ENCODE data around the gene BTBD16.

Gene BTBD16

DNA sequence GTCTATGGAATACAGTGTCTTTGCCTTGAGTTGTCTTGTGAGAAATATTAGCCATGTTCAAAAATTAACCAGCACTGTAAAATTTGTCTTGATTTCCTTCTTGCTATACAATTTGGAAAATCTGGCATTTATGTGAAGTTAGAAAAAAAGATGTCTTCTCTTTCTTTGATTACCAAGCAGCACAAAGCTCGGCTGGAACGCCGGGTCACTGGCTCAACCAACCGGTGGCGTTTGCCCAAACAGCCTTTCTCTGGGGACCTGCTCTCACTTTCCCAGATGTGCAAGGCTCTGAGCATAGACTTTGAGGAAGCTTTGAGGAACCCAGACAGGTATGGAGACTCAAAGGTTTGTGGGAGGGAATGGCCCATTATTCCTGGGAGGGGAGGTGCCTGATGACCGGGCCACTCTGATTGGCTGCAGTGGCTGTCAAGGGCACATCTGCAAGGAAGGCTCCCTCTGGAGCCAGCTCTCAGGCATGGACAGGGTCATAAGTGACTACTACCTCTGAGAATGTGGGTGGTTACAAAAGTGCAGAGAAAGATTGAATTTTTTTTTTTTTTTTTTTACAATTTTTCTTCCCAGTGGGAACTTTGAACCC, 5.6 kb downstream of the BTBD16 start:
- no peak for DNase-seq

DNA sequence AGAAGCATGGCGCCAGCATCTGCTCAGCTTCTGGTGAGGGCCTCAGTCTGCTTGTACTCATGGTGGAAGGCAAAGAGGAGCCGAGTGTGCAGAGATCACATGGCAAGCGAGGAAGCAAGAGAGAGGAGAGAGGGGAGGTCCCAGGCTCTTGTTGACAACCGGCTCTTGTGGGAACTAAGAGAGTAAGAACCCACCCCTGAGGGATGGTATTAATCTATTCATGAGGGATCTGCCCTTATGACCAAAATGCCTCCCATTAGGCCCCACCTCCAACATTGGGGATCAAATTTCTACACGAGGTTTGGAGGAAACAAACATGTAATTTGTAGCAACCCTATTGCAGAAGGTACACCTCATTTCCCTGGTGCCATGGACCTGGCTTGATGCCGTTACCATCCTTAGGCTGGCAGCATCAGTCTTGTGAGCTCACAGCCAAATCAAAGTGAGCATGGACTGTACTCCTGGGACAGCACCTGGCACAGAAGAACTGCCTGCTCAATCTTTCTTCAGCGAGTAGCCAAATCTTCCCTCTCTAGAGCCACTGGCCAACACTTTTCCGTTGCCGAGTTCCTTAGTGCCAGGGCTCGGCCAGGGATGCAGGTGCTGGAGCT, 6.5 kb downstream of the BTBD16 start:
- no peak for DNase-seq

DNA sequence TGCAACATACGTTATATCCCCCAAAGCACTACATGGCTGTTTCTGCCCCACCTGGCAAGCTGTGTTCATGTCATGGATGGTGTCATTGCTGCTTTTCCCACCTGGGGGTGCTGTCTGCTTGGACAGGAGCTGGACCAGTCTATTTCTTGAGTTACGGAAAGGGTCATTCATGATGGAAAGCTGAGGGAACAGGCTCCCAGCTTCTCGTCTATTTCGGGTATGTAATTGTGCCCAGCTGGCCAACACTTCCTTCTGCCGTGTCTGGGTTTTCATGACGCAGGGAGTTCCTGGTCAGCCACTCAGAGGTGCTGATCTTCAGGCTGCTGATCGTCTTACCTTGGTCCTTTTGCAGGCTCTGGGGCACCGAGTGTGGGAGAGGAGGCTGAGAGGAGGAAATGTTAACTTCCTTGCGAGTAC, 8.6 kb downstream of the BTBD16 start:
- peak; percentile 16 for DNase-seq

DNA sequence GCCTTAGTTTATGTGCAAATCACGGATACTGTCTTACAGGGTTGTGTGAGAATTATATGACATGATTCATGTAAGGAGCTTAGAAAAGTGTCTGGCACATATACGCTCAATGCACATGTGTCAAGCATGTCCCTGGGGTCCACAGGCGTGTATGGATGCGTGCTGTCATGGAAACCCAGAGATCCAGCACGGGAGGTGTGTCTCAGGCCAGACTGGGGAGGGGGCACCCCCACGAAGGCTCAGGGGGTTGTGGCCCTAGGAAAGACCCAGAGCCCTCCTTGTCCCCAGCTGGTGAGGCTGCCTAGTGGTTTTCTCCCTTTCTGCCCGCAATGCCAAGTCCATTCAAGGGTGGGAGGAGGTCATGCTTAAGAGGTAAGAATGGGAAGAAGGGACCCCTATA, 9.1 kb downstream of the BTBD16 start:
- no peak for DNase-seq

DNA sequence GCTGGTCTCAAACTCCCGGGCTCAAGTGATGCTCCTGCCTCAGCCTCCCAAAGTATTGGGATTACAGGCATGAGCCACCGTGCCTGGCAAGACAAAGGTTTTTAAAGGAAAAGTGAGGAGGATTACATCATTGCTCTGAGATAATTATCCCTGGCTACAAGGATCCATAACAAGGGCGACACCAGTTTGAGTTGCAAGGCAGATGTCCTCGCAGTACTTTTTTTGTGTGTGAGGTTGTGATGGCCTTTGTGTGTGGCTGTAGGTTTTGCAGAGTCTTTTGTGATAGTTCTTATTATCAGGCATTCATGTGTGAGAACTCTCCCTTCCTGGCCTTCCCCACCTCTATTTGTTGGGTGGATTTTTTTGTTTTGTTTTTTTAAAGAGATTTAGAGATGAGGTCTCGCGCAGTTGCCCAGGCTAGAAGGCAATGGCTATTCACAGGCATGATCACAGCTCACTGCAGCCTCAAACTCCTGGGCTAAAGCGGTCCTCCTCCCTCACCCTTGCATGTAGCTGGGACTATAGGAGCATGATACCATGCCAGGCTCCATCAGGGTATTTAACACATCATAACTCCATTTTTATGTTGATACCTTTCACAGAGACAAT, 10.0 kb downstream of the BTBD16 start:
- no peak for DNase-seq

DNA sequence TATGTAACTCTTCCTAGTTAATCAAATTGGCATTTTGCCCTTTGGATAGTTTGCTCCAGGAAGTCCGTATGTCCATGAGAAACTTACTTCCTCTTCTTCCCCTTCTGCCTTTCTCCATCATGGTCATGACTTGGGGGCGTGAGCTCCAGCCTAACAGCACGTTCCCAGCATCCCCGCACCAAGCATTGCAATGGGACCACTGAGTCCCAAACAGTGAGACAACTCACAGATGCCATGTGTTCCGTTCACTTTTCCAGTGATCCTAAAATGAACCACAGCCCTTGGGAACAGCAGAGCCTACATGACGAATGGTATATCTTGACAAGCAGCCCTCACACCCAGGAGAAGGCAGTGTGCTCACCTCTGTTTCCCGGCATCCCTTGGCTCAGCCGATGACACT, 10.7 kb downstream of the BTBD16 start:
- DNase-seq: no peak

DNA sequence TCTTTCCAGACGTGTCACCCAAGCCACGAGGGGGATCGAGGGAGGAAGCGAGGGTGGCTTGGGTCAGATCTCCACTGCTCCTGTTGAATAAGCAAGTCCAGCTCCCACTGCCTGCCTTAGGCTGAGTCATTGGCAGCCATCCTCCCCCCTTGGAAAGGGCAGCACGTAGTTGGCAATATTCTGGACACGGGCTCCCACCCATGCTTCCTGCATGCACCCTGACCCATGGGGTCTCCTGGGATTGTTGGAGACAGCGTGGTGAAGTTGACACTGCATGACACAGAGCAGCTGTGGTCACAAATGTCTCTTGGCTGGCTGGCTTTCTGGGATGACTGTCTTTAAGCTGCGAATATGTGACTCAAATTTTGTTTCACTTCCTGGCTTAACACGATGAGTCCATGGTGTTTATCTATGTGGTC, 11.2 kb downstream of the BTBD16 start:
- DNase-seq: peak; percentile 79

DNA sequence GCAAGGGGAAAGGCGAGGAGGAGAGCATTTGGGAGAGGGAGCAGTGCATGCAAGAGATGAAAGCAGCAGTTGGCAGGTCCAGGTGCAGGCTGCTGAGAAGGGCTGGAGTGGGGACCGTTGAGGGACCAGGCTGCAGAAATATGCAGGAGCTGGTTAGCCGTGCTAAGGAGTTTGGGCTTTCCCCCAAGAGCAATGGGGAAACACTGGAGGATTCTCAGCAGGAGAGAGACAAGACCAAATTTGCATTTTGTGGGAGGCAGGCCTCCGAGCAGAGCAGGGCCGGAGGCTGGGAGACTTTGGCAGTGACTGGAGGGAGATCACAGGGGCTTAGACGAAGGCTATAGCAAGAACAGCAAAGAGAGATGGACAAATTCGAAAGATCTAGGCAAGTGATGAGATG, 11.8 kb downstream of the BTBD16 start:
- no peak for DNase-seq

DNA sequence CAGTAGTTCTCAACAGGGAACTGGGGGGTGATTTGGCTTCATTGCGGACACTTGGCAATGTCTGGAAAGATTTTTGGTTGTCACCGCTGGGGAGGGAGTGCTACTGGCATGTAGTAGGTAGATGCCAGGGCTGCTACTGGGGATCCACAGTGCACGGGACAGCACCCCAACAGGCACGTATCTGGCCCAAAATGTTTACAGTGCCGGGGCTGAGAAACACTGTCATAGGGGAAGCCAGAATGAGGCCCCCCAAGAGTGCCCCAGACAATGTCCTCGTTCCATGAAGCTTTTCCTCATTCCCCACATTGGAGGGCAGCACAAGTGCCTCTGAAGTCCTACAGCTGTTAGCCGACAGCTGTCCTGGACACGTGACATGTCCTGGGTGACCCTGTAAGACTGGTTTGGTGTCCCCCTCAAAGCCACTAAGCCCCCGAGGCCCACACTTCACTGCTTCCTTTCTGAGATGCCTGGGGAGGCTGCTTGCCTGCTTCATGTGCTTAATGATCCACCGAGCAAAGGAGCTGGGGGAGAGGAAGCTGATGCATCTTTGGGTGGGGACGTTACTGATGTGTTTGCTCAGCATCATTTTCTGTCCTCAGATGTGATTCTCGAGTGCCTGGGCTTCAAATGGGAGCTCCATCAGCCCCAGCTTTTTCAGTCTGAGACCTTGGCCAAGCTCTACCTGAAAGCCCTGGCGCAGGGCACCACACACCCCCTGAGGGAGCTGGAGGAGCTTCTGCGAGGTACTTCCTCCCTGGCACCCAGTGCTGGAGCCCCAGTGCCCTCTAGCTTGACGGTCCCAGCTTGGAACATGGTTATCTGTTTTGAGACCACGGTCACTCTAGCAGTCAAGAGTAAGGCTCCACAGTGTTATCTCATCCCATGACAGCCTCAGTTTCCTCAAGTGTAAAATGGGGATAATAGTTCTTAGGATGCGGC, 14.7 kb downstream of the BTBD16 start:
- DNase-seq: no peak

DNA sequence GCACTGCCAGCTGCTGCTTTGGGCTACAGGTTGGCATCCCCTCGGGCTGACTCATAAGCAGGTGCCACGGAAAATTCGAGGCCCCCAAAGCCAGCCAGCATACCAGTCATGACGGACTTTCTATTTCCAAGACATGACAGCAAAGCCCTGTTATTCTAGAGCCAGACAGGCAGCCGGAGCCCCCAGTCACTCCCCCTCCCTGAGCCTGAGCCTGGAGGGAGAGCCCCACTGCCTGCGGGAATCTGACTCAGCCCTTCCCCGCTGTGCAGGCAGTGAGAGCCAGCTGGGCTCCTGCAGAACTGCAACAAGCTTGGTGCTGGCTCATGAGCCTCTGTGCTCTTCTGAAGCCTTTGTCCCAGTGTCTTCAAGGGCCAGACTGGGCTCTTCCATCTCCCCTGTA, 15.8 kb downstream of the BTBD16 start:
- DNase-seq: no peak

DNA sequence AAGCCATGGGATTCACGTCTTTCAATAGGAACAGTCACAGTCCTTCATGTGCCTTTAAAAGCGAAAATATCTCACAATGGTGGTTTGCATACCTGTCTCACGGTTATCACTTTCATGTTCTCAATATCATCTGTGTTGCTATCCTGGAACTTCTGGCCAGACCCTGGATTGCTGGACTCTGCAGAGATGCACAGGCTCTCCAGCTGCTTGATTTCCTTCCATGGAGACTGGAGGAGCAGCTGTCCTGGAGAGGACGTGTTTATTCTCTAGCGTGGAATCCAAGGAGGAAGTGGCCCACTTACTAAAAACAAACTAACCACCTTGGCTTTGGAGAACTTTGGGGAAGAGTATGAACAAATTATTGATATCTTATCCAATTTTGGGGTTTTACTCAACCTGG, 16.5 kb downstream of the BTBD16 start:
- no peak for DNase-seq

DNA sequence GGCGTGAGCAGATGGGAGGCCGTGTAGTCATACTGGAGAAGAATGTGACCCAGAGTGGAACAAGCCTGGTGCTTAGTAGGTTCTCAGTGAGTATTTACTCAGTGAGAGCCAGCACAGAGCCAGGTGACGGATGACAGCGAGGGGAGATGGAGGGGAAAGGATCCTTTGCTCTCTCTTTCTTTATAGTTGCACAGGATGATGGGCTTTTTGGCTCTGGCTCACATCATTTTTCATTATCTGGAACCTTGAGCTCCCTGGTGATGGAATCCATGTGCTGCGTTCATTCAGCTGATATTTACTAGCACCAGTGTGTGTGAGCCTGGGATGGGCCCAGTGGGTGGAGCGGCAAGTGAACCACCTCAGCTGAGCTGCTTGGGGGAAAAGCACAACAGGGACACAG, 17.2 kb downstream of the BTBD16 start:
- DNase-seq: no peak

DNA sequence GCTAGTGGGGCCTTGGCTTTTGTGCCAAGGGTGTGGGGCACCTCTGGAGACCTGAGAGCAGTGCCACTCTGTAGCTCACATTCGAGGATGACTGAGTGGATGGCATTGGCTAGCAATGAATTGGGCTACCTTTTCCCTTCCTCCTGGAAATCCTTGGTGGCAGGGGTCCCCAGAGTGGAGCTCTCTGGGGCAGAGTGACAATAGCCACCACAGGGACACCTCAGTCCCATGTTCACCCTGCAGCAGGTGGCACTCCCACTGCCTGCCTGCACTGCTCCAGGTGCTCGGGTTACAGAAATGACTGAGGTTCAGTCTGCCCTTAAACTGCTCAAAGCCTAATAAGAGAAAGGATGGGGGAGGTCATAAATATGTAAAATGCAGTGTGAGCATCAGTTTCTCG, 17.8 kb downstream of the BTBD16 start:
- no peak for DNase-seq

DNA sequence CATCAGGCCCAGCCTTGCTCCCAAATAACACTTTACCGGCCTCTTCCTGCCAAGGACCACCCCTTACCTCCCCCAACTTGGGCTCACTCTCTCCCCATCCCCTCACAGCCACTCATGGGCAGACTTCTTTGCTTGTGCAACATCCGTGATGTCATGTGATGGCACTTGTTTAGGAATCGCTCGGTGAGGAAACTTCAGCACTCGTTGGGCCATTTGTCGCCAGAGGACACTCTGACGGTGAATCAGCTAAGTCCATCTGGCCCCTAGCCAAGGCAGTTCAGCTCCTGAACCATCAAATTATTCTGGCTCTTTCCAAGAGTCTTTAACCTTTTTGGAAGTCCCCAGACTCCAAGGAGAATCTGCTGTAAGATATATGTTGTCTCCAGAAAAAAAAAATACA, 19.2 kb downstream of the BTBD16 start:
- peak; percentile 41 for DNase-seq

DNA sequence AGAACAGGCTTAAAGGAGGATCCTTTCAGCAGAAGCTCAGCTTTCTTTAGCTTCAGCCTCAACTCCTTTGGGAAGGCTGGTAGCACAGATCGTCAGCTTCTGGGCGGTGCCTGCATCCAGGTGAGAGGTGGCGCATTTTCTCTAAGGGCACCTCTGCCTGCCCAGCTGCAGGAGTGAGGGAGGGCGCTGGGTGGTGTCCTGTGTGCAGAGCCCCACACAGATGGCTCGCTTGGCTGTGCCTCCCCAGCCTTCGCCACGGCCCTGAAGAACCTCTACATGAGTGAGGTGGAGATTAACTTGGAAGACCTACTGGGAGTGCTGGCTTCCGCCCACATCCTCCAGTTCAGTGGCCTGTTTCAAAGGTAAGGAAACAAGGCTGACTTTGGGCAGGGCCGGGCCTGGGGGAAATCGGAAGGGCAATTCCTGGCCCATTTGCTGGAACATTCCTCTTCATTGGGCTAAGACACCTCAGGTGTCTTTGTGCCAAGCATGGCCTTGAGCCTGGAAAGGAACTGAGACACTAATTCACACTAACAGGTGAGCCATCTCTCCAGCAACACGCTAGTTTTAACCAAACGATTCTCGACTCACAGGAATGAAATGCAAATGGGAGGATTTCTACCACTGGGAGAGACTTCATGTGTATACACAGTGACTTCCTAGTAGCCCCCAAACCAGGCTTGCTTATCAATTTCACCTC, 19.9 kb downstream of the BTBD16 start:
- no peak for DNase-seq

DNA sequence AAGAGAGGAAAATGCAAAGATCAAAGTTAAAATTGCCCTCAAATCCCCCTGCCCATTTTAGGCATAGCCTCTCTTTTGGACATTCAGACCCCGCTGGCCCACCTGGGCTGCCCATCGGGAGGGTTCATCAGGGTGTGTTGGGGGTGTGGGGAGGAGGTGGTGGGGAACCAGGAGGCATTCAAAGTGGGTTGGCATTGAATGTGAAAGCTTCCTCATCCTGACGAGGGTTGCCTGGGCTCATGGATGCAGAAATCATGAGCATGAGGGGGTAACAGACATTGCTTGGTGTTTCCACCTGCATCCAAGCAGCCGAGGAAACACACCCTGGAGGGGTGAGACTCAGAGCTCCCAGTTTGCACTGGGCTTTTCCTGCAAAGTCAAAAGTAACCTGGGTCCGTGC, 20.6 kb downstream of the BTBD16 start:
- DNase-seq: no peak

DNA sequence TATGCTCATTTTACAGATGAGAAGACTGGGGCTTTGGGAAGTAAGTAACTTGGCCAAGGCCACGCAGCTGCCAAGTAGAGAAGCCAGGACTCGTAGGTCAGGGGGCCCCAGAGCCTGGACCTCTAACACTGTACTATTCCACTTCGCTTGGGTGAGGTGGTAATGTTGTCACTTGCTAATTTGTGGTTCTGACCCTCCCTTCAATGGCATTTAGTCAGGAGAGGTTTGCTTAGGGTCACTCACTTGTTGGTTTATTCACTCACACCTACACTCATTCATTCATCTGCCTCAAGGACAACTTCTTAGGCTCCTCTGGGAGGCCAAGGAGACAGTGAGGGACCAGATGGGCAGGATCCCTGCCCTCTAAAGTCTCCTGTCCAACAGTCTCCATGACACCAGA, 21.3 kb downstream of the BTBD16 start:
- no peak for DNase-seq

DNA sequence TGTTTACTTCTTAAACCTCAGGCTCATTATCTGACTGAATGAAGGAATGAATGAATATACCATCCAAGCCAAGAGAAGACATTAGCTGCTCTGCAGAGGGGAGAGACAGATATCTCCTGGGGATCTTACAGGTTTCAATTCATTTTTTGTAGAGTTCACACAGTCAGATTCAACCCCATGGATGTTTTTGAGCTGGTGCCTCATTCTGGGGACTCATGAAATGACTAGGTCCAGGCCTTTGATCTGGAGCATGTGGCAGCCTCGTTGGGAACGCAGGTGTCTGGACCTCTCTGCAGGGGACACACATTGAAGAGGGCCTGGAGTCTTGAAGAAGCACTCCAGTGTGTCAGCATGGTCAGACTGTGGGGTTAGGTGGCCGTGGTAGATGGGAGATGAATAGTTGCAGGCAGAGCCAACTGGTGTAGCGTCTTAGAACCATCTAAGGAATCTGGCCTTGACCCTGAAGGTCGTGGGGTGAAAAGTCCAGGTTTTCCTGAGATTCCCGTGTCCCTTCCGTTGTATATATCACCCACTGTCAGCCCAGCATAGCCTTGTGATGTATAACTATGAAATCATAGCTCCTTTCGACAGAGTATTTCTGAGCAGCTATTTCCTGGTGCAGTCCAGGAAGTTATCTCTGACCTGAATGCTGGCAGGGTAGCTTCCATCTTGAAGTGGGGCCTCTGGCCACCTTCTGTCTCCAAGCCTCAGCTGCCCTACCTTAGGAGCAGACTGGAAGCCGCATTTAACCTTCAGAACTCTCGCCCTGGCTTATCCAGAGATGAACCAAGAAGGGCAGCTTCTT, 22.3 kb downstream of the BTBD16 start:
- DNase-seq: no peak

DNA sequence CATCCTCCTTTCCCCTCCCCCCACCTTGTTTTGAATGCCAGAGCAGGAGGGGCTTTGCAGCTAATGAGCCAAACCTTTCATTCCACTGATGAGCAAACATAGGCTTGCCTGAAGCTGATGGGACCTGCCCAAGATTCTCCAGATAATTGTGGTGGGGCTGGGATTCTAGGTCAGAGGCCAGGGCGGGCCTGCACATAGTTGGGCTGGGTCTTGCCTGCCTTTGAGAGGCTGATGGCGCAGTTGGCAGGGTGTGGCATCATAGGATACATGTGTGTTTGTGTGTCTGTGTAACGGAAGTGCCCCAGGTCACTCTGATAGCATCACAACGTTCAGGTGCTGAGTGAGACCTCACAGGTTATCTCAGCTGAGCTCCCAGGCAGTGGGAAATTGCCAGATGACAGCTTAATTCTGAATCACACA, 22.9 kb downstream of the BTBD16 start:
- DNase-seq: no peak

DNA sequence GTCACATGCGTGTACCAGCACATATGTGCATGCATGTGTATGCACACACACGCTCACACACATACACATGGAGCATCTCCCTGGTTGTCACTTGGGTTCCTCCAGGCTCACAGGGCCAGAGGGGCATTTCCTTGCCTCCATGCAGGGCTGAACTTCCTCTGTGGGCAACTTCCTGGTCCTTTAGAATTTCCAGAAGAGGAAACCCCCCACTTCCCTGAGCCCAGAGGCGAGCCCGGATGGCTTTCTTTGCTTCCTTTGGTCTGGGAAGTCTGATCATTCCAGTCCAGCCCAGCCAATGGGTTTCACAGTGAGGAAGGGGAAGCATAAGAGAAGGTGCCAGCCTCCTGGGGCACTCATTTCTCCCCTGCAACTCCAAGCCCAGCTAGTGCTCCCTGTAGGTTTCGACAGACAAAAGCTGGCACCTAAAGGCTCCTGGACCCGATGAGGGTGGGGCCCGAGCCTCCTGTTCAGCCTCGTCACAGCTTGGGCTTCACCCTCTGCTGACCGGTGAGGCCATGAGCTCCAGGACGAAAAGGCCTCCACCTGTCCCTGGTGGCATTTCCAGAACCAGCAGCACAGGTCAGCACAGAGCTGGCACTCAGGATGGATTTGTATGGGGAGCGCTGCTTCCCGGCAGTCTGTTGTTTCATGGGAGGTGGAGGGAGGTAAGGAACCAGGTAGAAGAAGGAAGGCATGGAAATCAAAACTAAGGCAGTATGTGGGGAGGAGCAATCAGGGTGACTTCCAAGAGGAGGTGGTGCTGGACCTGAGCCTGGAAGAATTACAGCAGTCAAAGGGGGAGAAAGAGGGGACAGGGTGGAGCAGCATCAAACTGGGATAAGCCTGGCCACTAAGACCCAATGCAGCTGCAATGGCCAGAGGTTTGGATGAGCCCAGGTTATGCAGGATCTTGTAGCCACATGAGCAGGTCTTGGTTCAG, 23.7 kb downstream of the BTBD16 start:
- no peak for DNase-seq

DNA sequence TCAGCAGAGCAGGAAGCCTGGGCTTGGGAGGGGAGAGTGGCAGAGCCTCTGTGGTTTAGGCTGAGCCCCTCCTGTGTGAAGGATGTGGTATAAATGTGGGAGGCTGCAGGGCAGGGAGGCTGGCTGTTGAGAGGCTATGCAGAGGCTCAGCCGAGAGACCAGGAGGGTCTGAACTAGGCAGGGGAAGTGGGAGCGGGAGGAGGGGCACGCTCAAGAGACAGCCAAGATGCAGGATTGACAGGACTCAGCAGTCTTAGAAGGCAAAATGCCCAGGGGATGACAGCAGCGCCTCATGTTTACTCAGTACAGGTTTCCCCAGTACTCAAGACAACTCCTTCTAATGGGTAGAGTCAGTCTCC, 24.3 kb downstream of the BTBD16 start:
- DNase-seq: no peak

Data from MV-4-11 (cell line).